CD4-positive, alpha-beta T cell treated with Interleukin-21 for 1 hour (primary cell): ENCODE data around the gene GBP2.

Source experiments
- DNase-seq: peaks from one replicate; pipeline ENCODE4 v3.0.0-alpha.2; 2020

The GBP2 gene

GRCh38 chr1:89060091-89060490, 65.8 kb downstream of the GBP2 start:
- no peak for DNase-seq
